BJ (cell line): ENCODE data around the gene LRP8. TPM values are rescaled to one million over a fixed set of nuclear protein-coding genes. Genes with fewer than 3 reads are reported as not detected.

Experiments
- CTCF ChIA-PET: fragments of 350-600 bp; formaldehyde crosslinking; extraction: SDS; loops from one replicate; lab custom pipeline; 2021; ENCODE audit warnings: antibody characterized with exemption, inconsistent platforms; lab: Yijun Ruan, JAX
- POLR2A ChIA-PET: fragments of 300-600 bp; sonication (Branson Sonifier 250); formaldehyde crosslinking; extraction: SDS; loops from one replicate; lab custom pipeline; 2021; ENCODE audit warnings: antibody characterized with exemption; lab: Charles Lee
- DNase-seq: peaks from one replicate; pipeline ENCODE4 v3.0.0-alpha.2; 2011; ENCODE audit warnings: low read depth
- H3K27me3 ChIP-seq: 2 replicates; pipeline ENCODE4 v1.6.0; 2011; ENCODE audit warnings: low read length; ENCODE audit not compliant: control insufficient read depth, insufficient read depth
- H3K36me3 ChIP-seq: 2 replicates; pipeline ENCODE4 v1.5.1; 2011; ENCODE audit warnings: low read length; ENCODE audit not compliant: control insufficient read depth, insufficient read depth
- H3K4me3 ChIP-seq: 2 replicates; pipeline ENCODE4 v1.5.1; 2011; ENCODE audit warnings: low read depth, mild to moderate bottlenecking, control low read depth, low read length
- CTCF ChIP-seq: IDR thresholded peaks from 2 replicates; pipeline ENCODE4 v1.5.1; 2011; ENCODE audit warnings: low read depth, mild to moderate bottlenecking, control low read depth, inconsistent platforms, low read length, moderate library complexity; ENCODE audit not compliant: insufficient read depth
- polyA plus RNA-seq: library from polyadenylated mRNA; depleted of rRNA; stranded (reverse); fragments of >200 nt; gene quantifications from 2 replicates; pipeline ENCODE4 v1.2.3, GENCODE V29; 2011

The LRP8 gene
- polyA plus RNA-seq, 1 experiment, result 18.2 TPM

- no peaks in the 10 kb centered on the region for H3K36me3 ChIP-seq
- no peak for TF ChIP-seq CTCF
- H3K27me3 ChIP-seq, result no peaks in the 10 kb centered on the region
- H3K4me3 ChIP-seq, result no peak overlapping the region
- DNase-seq, result no peak
- ChIA-PET CTCF (interaction anchor here (0.6 kb wide), 1 partner anchor 206 kb away, joined by 3 read pairs; no protein-coding TSS in a partner anchor), POLR2A (no interaction called here)
Observed at GRCh38 chr1:53330819-53331218, 2.9 kb upstream of the LRP8 start.

GRCh38 chr1:53328541-53329499 is 950 bp upstream of the LRP8 start:
- DNase-seq, result no peak
- H3K27me3 ChIP-seq, result no peaks in the 10 kb centered on the region
- peak; percentile 24; the same call in 1 of the 2 replicates for TF ChIP-seq CTCF
- ChIA-PET CTCF (no interaction called here), POLR2A (no interaction called here)
- no peaks in the 10 kb centered on the region for H3K36me3 ChIP-seq
- H3K4me3 ChIP-seq, result peak overlapping the region; percentile 41

GRCh38 chr1:53327182-53327913 is 522 bp downstream of the LRP8 start:
- no peak for DNase-seq
- POLR2A ChIA-PET, result no interaction called here
- TF ChIP-seq CTCF, result no peak
- H3K4me3 ChIP-seq, result peak overlapping the region; percentile 72
- no peaks in the 10 kb centered on the region for H3K36me3 ChIP-seq
- CTCF ChIA-PET, result no interaction called here
- H3K27me3 ChIP-seq, result no peaks in the 10 kb centered on the region

GRCh38 chr1:53326598-53327181 is 1.2 kb downstream of the LRP8 start:
- no peak for TF ChIP-seq CTCF
- ChIA-PET POLR2A (no interaction called here), CTCF (interaction anchor here (1.5 kb wide), 1 partner anchor 48 kb away, joined by 4 read pairs; no protein-coding TSS in a partner anchor)

GRCh38 chr1:53326088-53326597 is 1.7 kb downstream of the LRP8 start:
- no peaks in the 10 kb centered on the region; the same call in 1 of the 2 replicates for H3K36me3 ChIP-seq
- H3K27me3 ChIP-seq, result no peaks in the 10 kb centered on the region
- CTCF ChIA-PET, result interaction anchor here (1.5 kb wide), 1 partner anchor 48 kb away, joined by 4 read pairs; no protein-coding TSS in a partner anchor
- peak; percentile 70 for DNase-seq
- TF ChIP-seq CTCF, result no peak
- H3K4me3 ChIP-seq, result peak overlapping the region; percentile 72
- POLR2A ChIA-PET, result no interaction called here

More at GRCh38 chr1:53326598-53327181, 1.2 kb downstream of the LRP8 start:
- DNase-seq, result no peak
- no peaks in the 10 kb centered on the region for H3K27me3 ChIP-seq
- no peaks in the 10 kb centered on the region for H3K36me3 ChIP-seq
- peak overlapping the region; percentile 72 for H3K4me3 ChIP-seq
